ENCODE results near the gene PSMA5. TPM values are rescaled to one million over a fixed set of nuclear protein-coding genes. Genes with fewer than 3 reads are reported as not detected.

The PSMA5 gene
- total and polyA plus RNA-seq, 10 of the 15 experiments (the other 5 are each of a cell fraction or from before 2014, with no cell fraction given): 58.7 to 271 (median 187) TPM

GRCh38 chr1:109466452-109467300 is 40.4 kb upstream of the PSMA5 start, which contains the start of gene SYPL2:
Gene SYPL2 (plus strand): TSS chr1:109466546. CDS start chr1:109466844, 298 bp downstream.
- FAIRE-seq (no peak), ATAC-seq (no peak; the same call in 2 of the 3 replicates), DNase-seq (ENCODE audit: low read depth, low spot score) (no peak)
- 51% methylated on average over 63 of the region's 88 CpGs for WGBS (ENCODE audit: insufficient coverage, insufficient replicate concordance, low lambda C conversion rate, missing lambda C conversion rate)
- no peak within 1 kb of the TSS for H3K4me3 ChIP-seq
- H3K9me3 ChIP-seq (replicated peaks; ENCODE audit: control insufficient read depth, insufficient read depth, low read length): no peaks in the 10 kb centered on the region
- ChIA-PET POLR2A (no interaction called here), CTCF (interaction anchor here (0.7 kb wide), 1 partner anchor 66 kb away, joined by 3 read pairs; no protein-coding TSS in a partner anchor), RAD21 (ENCODE audit: unreplicated experiment) (no interaction called here), SMC1A (ENCODE audit: uncharacterized antibody, unreplicated experiment) (no interaction called here)
- no TSS peak for BruUV-seq (replicated peaks)
- in situ Hi-C loops (cut with MboI): no loop called here
- H3K4me1 ChIP-seq (ENCODE audit: control insufficient read depth, insufficient read depth, low read length): no peaks in the 10 kb centered on the region
- no peak within 1 kb of the TSS for H3K27ac ChIP-seq (ENCODE audit: control insufficient read depth, insufficient read depth)
- no peak within 1 kb of the TSS for H3K9ac ChIP-seq (ENCODE audit: control insufficient read depth, insufficient read depth, low read length)
- no peaks in the 10 kb centered on the region for H3K79me2 ChIP-seq (ENCODE audit: control insufficient read depth, insufficient read depth, low read length)
- H3K27me3 ChIP-seq (replicated peaks in 1 of 2; ENCODE audit: control insufficient read depth in 2 of 2, insufficient read depth in 2 of 2, low read length in 1 of 2): peaks cover 4 to 7% of the 10 kb centered on the region in 2 experiments; a peak in 3 of 4 replicates
- TF ChIP-seq SUZ12 (IDR thresholded peaks at IDR 0.05; ENCODE audit: unreplicated experiment) (peak; percentile 93), FOXM1 (IDR thresholded peaks at IDR 0.05; ENCODE audit: low read depth, low read length) (no peak), MYB (IDR thresholded peaks at IDR 0.05; ENCODE audit: borderline replicate concordance, low read depth, low read length) (no peak), USF1 (IDR thresholded peaks at IDR 0.05; ENCODE audit: borderline replicate concordance, extremely low read length, insufficient read depth, low read depth, low read length) (peak; percentile 59), RAD21 (IDR thresholded peaks at IDR 0.05; ENCODE audit: insufficient read depth, low read depth, low read length) (no peak), IKZF1 (conservative IDR thresholded peaks at IDR 0.05) (peak; percentile 24; the same call in 1 of the 2 replicates)
- H4K20me1 ChIP-seq (ENCODE audit: control insufficient read depth, insufficient read depth): no peaks in the 10 kb centered on the region
- H2AFZ ChIP-seq (ENCODE audit: control insufficient read depth, low read depth, low read length): no peak within 1 kb of the TSS
- peak within 1 kb of the TSS; percentile 64; the same call in 1 of the 2 replicates for H3K4me2 ChIP-seq (ENCODE audit: control insufficient read depth, insufficient read depth)
- intact Hi-C loops (cut with micrococcal nuclease; ENCODE audit: unreplicated experiment): no loop called here
- H3K36me3 ChIP-seq (ENCODE audit: control insufficient read depth in 2 of 2, insufficient read depth in 2 of 2, low read length in 1 of 2): no peaks in the 10 kb centered on the region
